SW480 (cell line): ENCODE measurements around the gene PRM1.

Experiments
- DNase-seq: peaks from one replicate; pipeline ENCODE4 v3.0.0-alpha.2; 2016; ENCODE audit warnings: low spot score

The PRM1 gene

GRCh38 chr16:11253995-11254912, 26.9 kb downstream of the PRM1 start:
- no peak for DNase-seq

- DNase-seq: no peak
These were observed 27.8 kb downstream of the PRM1 start for GRCh38 chr16:11253009-11253994.

GRCh38 chr16:11252482-11252931, 28.6 kb downstream of the PRM1 start:
- no peak for DNase-seq

GRCh38 chr16:11251525-11252481, 29.3 kb downstream of the PRM1 start:
- no peak for DNase-seq

GRCh38 chr16:11250786-11251524, 30.2 kb downstream of the PRM1 start:
- no peak for DNase-seq

- DNase-seq: peak; percentile 36
These were observed 30.9 kb downstream of the PRM1 start for GRCh38 chr16:11250091-11250785.

GRCh38 chr16:11249233-11250061, 31.7 kb downstream of the PRM1 start:
- DNase-seq: no peak

- no peak for DNase-seq
These were observed 33.0 kb downstream of the PRM1 start for GRCh38 chr16:11248133-11248532.

GRCh38 chr16:11245988-11246387, 35.1 kb downstream of the PRM1 start:
- no peak for DNase-seq

GRCh38 chr16:11245222-11245737, 35.9 kb downstream of the PRM1 start:
- no peak for DNase-seq

GRCh38 chr16:11242658-11243057, 38.5 kb downstream of the PRM1 start:
- no peak for DNase-seq

- DNase-seq: no peak
These were observed 39.5 kb downstream of the PRM1 start for GRCh38 chr16:11241480-11242204.

- DNase-seq: no peak
These were observed 40.3 kb downstream of the PRM1 start for GRCh38 chr16:11240636-11241473.

- DNase-seq: no peak
These were observed 41.2 kb downstream of the PRM1 start for GRCh38 chr16:11239644-11240632.

- no peak for DNase-seq
These were observed 42.6 kb downstream of the PRM1 start for GRCh38 chr16:11238272-11239202.
